HG03457 (cell line): Measurements from ENCODE around the gene MORF4L1.
"Not testable (repeated sequence)": the region's sequence is repeated elsewhere in the genome, so short reads cannot be mapped to it uniquely, and the experiment has no call there.

Experiments used
- ATAC-seq: cut with Tn5 transposase; IDR thresholded peaks from one replicate; pipeline ENCODE4 v1.9.1; 2021; ENCODE audit warnings: moderate number of reproducible peaks; ENCODE audit not compliant: unreplicated experiment

MORF4L1 gene

GRCh38 chr15:78855746-78856145 is 16.9 kb upstream of the MORF4L1 start:
- ATAC-seq = no peak

DNA sequence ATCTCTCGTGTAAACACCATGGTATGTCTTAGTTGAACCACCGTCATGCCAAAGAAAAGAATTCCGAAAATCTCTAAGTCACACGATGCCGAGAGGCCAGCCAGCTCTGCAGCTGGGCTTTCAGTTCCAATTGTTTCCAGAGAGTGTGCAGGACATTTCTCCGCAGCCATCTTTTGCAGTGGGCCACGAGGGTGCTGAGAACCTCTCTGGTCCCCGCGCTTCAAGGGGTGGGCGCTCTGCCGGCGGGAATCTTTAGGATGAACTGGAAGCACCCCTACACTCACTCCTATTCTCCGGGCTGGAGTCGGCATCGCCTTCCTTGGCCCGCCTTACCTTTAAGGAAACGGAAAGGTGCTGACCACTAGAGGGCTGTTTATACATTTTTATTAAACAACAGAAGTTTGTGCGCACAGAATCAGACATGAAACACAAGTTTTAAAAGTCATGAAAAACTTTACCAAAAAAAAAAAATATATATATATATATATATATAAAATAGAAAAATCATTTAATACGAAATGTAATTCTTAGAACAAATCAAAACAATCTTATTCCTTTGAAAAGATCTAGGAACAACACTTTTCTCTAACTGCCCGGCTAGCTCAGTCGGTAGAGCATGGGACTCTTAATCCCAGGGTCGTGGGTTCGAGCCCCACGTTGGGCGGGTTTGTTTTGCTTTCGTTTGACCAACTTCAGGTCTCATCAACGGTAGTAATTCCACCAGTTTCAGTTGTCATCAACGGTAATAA is 12.5 kb upstream of the MORF4L1 start:
- peak; percentile 68 for ATAC-seq

DNA sequence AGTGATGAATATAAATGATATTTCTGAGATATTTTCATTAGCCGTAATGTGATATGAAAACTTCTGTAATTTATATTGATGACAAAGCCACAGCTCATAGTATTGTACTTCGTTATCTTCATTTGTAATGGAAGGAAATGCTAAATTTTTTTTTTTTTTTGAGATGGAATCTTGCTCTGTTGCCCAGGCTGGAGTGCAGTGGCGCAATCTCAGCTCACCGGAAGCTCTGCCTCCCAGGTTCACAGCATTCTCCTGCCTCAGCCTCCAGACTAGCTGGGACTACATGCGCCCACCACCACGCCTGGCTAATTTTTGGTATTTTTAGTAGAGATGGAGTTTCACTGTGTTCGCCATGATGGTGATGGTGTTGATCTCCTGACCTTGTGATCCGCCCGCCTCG is 7.1 kb upstream of the MORF4L1 start:
- ATAC-seq = not testable (repeated sequence)

DNA sequence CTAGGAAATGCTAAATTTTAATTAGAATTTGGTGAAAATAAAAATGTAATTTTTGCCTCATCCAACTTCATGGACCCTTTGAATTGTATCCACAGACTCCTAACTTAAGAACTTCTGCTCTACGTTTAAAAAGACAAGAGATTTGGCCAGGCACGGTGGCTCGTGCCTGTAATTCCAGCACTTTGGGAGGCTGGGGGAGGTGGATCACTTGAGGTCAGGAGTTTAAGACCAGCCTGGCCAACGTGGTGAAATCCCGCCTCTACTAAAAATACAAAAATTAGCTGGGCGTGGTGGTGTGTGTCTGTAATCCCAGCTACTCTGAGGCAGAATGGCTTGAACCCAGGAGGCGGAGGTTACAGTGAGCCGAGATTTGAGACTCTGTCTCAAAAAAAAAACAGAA is 6.7 kb upstream of the MORF4L1 start:
- ATAC-seq = not testable (repeated sequence)

- no peak for ATAC-seq
These were observed 5.9 kb upstream of the MORF4L1 start for GRCh38 chr15:78866803-78867202.

- ATAC-seq = no peak
These were observed 4.3 kb upstream of the MORF4L1 start for GRCh38 chr15:78868366-78868765.

- ATAC-seq = not testable (repeated sequence)
These were observed 1.1 kb upstream of the MORF4L1 start for GRCh38 chr15:78871483-78872127.

DNA sequence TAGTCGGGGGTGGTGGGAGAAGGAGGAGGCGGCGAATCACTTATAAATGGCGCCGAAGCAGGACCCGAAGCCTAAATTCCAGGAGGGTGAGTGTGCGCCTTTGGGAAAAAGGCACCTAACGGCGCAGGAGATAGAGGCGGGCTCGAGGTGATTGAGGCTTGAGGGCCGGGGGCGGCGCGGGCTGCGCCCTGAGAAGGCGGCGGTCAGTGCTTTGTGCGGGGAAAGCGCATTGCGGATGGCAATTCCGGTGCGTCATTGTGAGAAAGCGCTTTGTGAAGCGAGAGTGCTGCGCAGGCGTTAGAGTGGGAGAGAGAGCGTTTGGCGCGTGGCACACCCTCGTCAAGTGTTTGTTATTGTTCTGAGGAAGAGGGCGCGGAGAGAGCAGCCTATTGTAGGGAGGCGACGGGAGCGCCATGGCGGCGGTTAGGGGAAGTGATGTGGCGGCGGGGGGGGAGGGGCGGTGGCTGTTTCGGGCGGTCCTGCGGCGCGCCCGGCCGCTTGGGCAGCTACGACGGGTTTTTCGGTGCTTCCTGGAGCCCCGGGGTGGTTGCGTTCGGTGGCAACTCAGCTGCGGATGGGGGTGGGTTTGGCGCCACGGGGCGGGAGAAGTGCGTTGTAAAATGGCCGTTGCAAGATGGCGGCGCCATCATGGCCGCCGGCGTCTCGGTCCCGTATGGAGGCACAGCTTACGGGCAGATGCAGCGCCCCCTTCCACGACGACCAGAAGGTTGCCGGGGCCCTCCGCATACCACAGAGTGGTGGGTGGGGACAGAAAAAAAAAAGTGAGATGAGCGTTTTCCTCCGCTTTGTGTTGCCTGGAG is 492 bp downstream of the MORF4L1 start:
- ATAC-seq = peak; percentile 47

DNA sequence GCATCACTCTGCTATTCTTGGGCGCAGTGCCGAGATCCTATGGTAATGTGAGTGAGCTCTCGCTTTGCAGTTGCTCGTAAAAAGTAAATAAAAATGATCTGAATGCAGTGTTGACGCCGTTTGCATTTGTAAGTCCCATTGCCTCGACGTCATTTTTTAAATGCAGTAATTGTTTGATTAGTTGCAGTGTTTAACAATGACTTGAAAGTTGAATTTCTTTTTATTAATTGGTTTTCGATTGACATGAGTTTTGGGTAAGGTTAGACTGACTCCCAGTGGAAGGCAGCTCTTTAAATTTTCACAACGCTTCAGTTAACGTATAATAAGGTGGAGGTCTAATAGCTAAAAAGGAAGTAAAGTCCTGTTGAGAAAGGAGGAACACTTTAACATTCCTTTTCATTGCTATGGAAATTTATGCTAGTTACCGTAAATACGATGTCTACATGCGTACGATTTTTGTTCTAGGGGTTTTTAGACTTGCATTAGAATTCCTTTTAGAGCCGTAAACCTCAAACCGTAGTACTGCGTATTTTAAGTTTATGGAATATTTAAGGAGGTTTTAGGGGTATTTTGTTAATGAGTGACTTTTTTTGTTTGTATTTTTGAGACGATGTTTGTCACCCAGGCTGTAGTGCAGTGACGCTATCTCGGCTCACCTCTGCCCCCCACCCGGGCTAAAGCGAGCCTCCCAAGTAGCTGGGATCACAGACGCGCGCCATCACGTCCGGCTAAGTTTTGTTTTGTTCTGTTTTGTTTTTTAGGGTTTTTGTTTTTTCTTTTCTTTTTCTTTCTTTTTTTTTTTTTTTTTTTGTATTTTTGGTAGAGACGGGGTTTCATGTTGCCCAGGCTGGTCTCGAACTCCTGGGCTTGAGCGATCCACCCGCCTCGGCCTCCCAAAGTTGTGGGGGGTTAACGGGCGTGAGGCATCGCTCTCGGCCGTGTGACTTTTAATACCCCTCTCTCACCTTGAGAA is 1.4 kb downstream of the MORF4L1 start:
- ATAC-seq = no peak

- ATAC-seq = no peak
These were observed 2.6 kb downstream of the MORF4L1 start for GRCh38 chr15:78875107-78875914.

- not testable (repeated sequence) for ATAC-seq
These were observed 4.3 kb downstream of the MORF4L1 start for GRCh38 chr15:78876954-78877353.

DNA sequence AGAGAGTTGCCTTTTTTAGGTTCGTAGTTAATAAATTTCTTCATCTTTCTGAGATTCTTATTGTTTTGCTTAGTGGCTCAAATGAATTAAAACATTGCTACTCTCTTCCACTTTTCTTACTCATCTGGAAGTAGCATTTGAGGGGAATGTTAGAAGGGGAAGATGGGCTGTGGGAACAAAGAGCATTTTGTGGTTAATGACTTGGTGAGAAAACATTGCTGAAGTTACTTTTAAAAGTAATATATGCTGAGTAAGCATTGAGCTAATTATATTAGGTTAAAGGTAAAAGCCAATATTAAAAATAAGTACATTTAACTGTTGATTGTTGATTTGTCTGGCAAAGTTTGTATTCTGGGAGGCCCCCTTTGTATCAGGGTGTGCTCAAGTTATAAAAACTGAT is 5.7 kb downstream of the MORF4L1 start:
- no peak for ATAC-seq

GRCh38 chr15:78879517-78880241 is 7.0 kb downstream of the MORF4L1 start:
- no peak for ATAC-seq

DNA sequence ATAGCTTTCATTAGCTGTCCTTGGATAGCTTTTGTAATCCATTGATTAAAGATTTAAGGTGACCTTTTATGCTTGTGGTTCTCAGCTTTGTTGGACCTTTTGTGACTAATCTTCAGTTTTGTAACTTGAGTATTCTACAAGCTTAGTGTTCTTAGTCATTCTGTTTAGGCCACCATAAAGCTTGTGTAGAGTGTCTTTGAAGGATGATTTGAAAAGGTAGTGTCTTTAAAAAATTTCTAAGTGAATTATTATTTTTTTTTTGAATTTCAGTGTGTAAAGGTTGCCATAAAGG is 7.5 kb downstream of the MORF4L1 start:
- ATAC-seq = no peak

- no peak for ATAC-seq
These were observed 8.1 kb downstream of the MORF4L1 start for GRCh38 chr15:78880813-78881212.

DNA sequence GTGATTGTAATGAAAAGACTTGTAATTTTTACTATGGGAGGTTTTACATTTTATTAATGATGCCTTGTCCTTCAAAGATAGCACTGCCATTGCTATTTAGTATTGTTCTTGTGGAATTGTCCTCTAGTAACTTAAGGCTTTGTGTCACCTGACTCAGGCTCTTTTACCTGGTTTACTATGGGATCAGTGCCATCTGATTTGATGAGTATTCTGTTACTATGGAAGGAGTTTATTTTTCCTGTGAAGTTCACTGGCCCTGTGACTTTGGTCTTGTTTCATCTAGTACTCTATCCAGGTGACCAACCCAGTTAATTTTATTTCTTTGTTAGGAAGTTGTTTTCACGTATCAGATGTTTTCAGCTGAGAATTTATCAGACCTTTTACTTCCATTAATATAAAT is 9.0 kb downstream of the MORF4L1 start:
- no peak for ATAC-seq

DNA sequence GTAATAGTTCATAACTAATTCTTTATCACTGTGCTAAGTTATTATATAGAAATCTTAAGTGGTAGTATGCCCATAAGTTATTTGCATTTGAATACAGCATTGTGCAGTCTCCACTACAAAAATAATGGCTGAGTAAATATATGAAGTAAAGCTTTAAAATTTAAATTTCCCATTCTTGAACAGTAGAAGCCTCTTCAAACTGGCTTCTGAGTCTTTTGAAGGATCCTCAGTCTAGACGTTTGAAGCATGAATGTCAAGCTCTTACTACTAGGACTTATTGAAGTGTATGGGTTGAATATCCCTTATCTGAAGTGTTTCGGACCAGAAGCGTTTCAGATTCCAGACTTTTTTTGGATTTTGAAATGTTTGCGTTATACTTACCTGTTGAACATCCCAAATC is 16.3 kb downstream of the MORF4L1 start:
- no peak for ATAC-seq

DNA sequence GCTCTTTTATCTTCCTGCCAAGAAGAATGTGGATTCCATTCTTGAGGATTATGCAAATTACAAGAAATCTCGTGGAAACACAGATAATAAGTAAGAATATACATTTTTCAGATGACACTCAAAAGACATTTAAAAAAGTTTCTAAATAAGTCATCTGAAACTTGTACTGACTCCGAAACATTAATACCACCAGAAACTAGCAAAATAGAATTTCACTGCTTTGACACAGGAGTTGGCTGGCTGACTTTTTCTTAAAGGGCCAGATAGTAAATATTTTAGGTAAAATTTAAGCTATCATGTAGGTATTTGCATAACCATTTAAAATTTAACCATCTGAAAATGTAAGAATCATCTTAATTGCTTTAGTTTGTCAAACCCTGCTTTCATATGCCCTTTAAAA is 20.8 kb downstream of the MORF4L1 start:
- ATAC-seq = no peak

- no peak for ATAC-seq
These were observed 22.8 kb downstream of the MORF4L1 start for GRCh38 chr15:78895471-78895870.
